ENCODE measurements around the gene C20orf144. TPM values are rescaled to one million over a fixed set of nuclear protein-coding genes. Genes with fewer than 3 reads are reported as not detected.
"Not testable (repeated sequence)": the region's sequence is repeated elsewhere in the genome, so short reads cannot be mapped to it uniquely, and the experiment has no call there.

C20orf144 gene
- total and polyA plus RNA-seq, 5 experiments from 2014 or later: 0.38 to 0.47 TPM; not detected in 3

DNA sequence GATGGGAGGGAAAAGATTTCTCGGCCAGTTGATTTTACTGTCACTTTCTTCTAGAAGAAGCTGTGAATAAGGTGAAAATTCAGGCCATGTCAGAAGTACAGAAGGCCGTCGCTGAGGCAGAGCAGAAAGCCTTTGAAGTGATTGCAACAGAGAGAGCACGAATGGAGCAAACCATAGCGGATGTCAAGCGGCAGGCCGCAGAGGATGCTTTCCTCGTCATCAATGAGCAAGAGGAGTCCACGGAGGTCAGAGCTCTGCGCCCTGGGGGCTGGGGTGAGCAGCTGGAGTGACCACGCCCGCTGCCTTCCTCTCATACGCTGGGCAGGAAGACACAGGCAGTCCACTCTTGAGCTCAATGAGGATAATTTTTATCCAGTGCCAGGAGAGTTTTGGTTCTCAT, 21.8 kb upstream of the C20orf144 start:
- H3K27ac Mint-ChIP-seq: peak overlapping the region in 1 of 10 donors; percentile 39
- H3K36me3 Mint-ChIP-seq: peaks cover 0 to 76% (median 12%) of the 10 kb centered on the region in 3 donors
- H3K9me3 Mint-ChIP-seq: no peaks in the 10 kb centered on the region
- no peak for ATAC-seq
- no peak for DNase-seq
- H3K27me3 Mint-ChIP-seq: no peaks in the 10 kb centered on the region
- H3K4me1 Mint-ChIP-seq: peaks cover 0 to 2% (median 0%) of the 10 kb centered on the region in 4 donors
- POLR2A ChIA-PET: interaction anchor here (1.0 to 1.5 kb wide), 2 partner anchors 12 to 150 kb away, joined by 4 to 7 read pairs; partner anchors contain the start of gene CBFA2T2
- H3K4me3 Mint-ChIP-seq: no peak overlapping the region

GRCh38 chr20:33644313-33645071, 17.6 kb upstream of the C20orf144 start:
- POLR2A ChIA-PET: interaction anchor here (0.6 kb wide), 1 partner anchor 201 kb away, joined by 3 read pairs; the partner anchor contains the start of gene SNTA1
- DNase-seq (no peak), ATAC-seq (no peak)
- no peaks in the 10 kb centered on the region for H3K27me3 Mint-ChIP-seq
- H3K4me1 Mint-ChIP-seq: peaks cover 0 to 20% (median 6%) of the 10 kb centered on the region in 4 donors
- no peak overlapping the region for H3K4me3 Mint-ChIP-seq
- H3K9me3 Mint-ChIP-seq: no peaks in the 10 kb centered on the region
- peak overlapping the region in 1 of 10 donors; percentile 59 for H3K27ac Mint-ChIP-seq
- H3K36me3 Mint-ChIP-seq: peaks cover 0 to 56% (median 14%) of the 10 kb centered on the region in 3 donors

- H3K9me3 Mint-ChIP-seq: no peaks in the 10 kb centered on the region
- peaks cover 0 to 51% (median 10%) of the 10 kb centered on the region in 3 donors for H3K36me3 Mint-ChIP-seq
- POLR2A ChIA-PET: interaction anchor here (0.6 kb wide), 1 partner anchor 201 kb away, joined by 3 read pairs; the partner anchor contains the start of gene SNTA1
- H3K4me1 Mint-ChIP-seq: peaks cover 0 to 20% (median 7%) of the 10 kb centered on the region in 4 donors
- H3K4me3 Mint-ChIP-seq: no peak overlapping the region
- DNase-seq (no peak), ATAC-seq (no peak)
- no peaks in the 10 kb centered on the region for H3K27me3 Mint-ChIP-seq
- no peak overlapping the region for H3K27ac Mint-ChIP-seq
These were observed 17.1 kb upstream of the C20orf144 start for GRCh38 chr20:33645072-33645358.

DNA sequence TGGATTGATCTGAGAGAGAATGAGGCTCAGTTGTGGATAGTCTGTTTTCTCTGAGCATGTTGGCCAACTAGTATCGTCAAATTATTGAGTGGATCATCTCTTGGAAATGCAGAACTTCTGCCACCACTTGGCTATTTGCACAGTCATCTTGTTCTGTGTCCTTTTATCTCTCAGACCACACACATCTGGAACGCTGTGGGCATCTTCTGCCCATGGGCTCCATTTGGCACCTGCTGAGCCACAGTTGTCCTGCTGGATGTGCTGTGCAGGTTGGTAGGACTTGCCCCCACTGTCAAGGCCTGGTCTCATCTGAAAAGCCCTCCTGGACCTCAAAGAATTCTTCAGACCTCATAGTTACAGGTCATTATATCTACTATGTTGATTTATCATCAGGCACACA, 16.7 kb upstream of the C20orf144 start:
- POLR2A ChIA-PET: no interaction called here
- peaks cover 0 to 47% (median 7%) of the 10 kb centered on the region in 3 donors for H3K36me3 Mint-ChIP-seq

GRCh38 chr20:33646191-33646590, 15.9 kb upstream of the C20orf144 start:
- peaks cover 0 to 39% (median 7%) of the 10 kb centered on the region in 3 donors for H3K36me3 Mint-ChIP-seq
- DNase-seq: no peak
- peaks cover 0 to 20% (median 7%) of the 10 kb centered on the region in 4 donors for H3K4me1 Mint-ChIP-seq
- H3K9me3 Mint-ChIP-seq: no peaks in the 10 kb centered on the region
- peak overlapping the region in 1 of 10 donors; percentile 43 for H3K27ac Mint-ChIP-seq
- no peaks in the 10 kb centered on the region for H3K27me3 Mint-ChIP-seq
- POLR2A ChIA-PET: interaction anchor here (0.7 kb wide), 1 partner anchor 21 kb away, joined by 4 read pairs; no protein-coding TSS in a partner anchor
- ATAC-seq: no peak
- no peak overlapping the region for H3K4me3 Mint-ChIP-seq

More for the DNA sequence above, 16.7 kb upstream of the C20orf144 start:
- Mint-ChIP-seq H3K4me3 (no peak overlapping the region), H3K27me3 (no peaks in the 10 kb centered on the region), H3K9me3 (no peaks in the 10 kb centered on the region), H3K27ac (no peak overlapping the region), H3K4me1 (peaks cover 0 to 20% (median 7%) of the 10 kb centered on the region in 4 donors)
- DNase-seq: no peak
- ATAC-seq: no peak

GRCh38 chr20:33646959-33647602, 15.0 kb upstream of the C20orf144 start:
- peaks cover 0 to 34% (median 7%) of the 10 kb centered on the region in 3 donors for H3K36me3 Mint-ChIP-seq
- H3K4me1 Mint-ChIP-seq: peaks cover 0 to 20% (median 7%) of the 10 kb centered on the region in 4 donors
- H3K27ac Mint-ChIP-seq: peak overlapping the region in 1 of 10 donors; percentile 2
- DNase-seq, H3K9me3 Mint-ChIP-seq, ATAC-seq, H3K4me3 Mint-ChIP-seq, H3K27me3 Mint-ChIP-seq: not testable (repeated sequence)
- POLR2A ChIA-PET: interaction anchor here (0.7 kb wide), 1 partner anchor 22 kb away, joined by 4 read pairs; no protein-coding TSS in a partner anchor

GRCh38 chr20:33647603-33648395, 14.3 kb upstream of the C20orf144 start:
- Mint-ChIP-seq H3K36me3 (peaks cover 0 to 27% (median 7%) of the 10 kb centered on the region in 3 donors), H3K27me3 (no peaks in the 10 kb centered on the region), H3K4me3 (peak overlapping the region in 1 of 10 donors; percentile 24), H3K9me3 (no peaks in the 10 kb centered on the region), H3K27ac (peak overlapping the region in 5 of 10 donors; percentile 29 to 85 (median 52)), H3K4me1 (peaks cover 0 to 20% (median 7%) of the 10 kb centered on the region in 4 donors)
- POLR2A ChIA-PET: no interaction called here
- ATAC-seq (no peak), DNase-seq (no peak)

DNA sequence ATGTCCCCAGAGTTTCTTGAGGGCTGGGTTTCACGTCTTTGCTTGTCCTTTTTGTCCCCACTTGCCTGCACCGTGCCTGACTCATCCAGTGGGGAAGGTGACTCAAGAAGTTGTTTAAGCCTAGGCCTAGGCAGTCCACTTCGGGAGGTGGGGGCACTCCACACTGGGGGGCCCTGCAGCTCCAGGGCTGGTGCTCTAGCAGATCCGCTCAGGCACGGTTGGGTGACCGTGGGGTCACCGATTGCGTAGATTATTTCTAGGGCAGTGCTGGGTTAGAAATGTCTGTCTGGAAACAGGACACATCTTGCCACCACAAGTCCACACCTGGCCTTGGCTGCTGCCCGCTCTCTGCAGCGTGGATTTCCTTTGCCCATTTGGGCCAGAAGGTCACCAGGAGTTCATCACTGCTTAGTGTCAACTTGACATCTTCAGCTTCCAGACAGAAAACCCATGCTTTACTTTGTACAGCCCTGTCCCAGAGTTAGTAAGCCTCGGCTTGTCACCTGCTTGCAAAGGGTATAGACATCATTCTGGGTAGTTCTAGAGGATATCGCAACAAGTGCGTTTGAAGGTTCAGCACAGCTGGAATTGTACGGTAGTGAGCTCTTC, 13.6 kb upstream of the C20orf144 start:
- H3K27ac Mint-ChIP-seq: no peak overlapping the region
- no peak overlapping the region for H3K4me3 Mint-ChIP-seq
- POLR2A ChIA-PET: no interaction called here
- no peaks in the 10 kb centered on the region for H3K27me3 Mint-ChIP-seq
- peaks cover 0 to 21% (median 7%) of the 10 kb centered on the region in 3 donors for H3K36me3 Mint-ChIP-seq
- no peak for DNase-seq
- ATAC-seq: no peak
- H3K9me3 Mint-ChIP-seq: no peaks in the 10 kb centered on the region
- H3K4me1 Mint-ChIP-seq: peaks cover 3 to 26% (median 10%) of the 10 kb centered on the region in 4 donors

- ATAC-seq: no peak
- no peak overlapping the region for H3K27ac Mint-ChIP-seq
- POLR2A ChIA-PET: no interaction called here
- H3K36me3 Mint-ChIP-seq: peaks cover 0 to 21% (median 7%) of the 10 kb centered on the region in 3 donors
- no peaks in the 10 kb centered on the region for H3K27me3 Mint-ChIP-seq
- H3K4me3 Mint-ChIP-seq: no peak overlapping the region
- DNase-seq: no peak
- H3K4me1 Mint-ChIP-seq: peaks cover 6 to 27% (median 11%) of the 10 kb centered on the region in 4 donors
- H3K9me3 Mint-ChIP-seq: no peaks in the 10 kb centered on the region
These were observed 12.9 kb upstream of the C20orf144 start for GRCh38 chr20:33649201-33649681.

- Mint-ChIP-seq H3K27ac (peak overlapping the region in 3 of 10 donors; percentile 31 to 74 (median 38)), H3K36me3 (peaks cover 0 to 13% (median 7%) of the 10 kb centered on the region in 3 donors), H3K27me3 (no peaks in the 10 kb centered on the region), H3K4me1 (peaks cover 6 to 27% (median 11%) of the 10 kb centered on the region in 4 donors), H3K9me3 (no peaks in the 10 kb centered on the region), H3K4me3 (no peak overlapping the region)
- POLR2A ChIA-PET: interaction anchor here (0.6 kb wide), 1 partner anchor 211 kb away, joined by 3 read pairs; no protein-coding TSS in a partner anchor
- no peak for ATAC-seq
- no peak for DNase-seq
These were observed 11.9 kb upstream of the C20orf144 start for GRCh38 chr20:33650111-33650752.

DNA sequence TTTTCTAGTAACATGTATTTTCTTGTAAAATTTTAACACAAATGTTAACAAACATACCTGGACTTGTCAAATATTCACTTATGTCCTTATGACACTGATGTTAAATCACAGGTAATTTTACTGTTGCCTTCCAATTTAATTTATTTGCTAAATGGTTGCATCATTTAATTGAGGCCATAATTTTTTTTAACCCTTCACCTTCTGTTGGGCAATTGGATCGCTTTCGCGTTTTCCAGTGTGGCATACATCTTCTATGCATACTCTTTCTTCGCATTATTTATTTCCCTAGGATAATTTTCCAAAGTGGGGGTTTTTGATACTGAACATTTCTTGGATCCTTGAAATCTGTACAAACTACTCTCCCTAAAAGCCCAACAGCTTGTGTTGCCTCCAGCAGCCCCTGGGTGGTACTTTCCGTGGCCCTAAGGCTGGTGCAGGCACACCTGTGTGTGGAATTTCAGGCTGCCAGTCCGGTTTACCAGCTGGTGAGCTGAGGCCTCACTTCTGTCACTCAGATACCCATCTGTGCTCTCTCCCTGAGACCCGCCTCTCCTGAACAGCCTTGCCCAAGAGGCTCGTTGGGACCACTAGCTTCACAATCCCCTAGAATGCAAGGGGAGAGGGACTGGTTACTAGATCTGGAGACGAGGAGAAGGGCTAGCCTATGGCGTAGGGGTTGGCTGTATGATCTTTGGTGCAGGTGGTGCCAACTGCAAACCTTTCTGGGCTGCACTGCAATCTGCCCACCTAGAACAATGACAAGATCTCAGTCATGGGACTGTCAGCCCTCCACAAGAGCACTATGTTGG, 11.2 kb upstream of the C20orf144 start:
- Mint-ChIP-seq H3K4me1 (peaks cover 6 to 27% (median 11%) of the 10 kb centered on the region in 4 donors), H3K27me3 (no peaks in the 10 kb centered on the region), H3K9me3 (no peaks in the 10 kb centered on the region), H3K4me3 (no peak overlapping the region), H3K27ac (peak overlapping the region in 2 of 10 donors; percentile 34 to 53), H3K36me3 (peaks cover 0 to 6% (median 2%) of the 10 kb centered on the region in 3 donors)
- ATAC-seq (no peak), DNase-seq (no peak)
- POLR2A ChIA-PET: no interaction called here

Measured in naive thymus-derived CD8-positive, alpha-beta T cell (primary cell).